NT2/D1 (cell line): ENCODE data around the gene CDH5.

Experiments
- DNase-seq: peaks from one replicate; pipeline ENCODE4 v3.0.0-alpha.2; 2011; ENCODE audit warnings: low read depth, low spot score
- H3K27me3 ChIP-seq: 2 replicates; pipeline ENCODE4 v1.6.0; 2011; ENCODE audit warnings: mild to moderate bottlenecking; ENCODE audit not compliant: insufficient read length, insufficient read depth
- H3K36me3 ChIP-seq: 2 replicates; pipeline ENCODE4 v1.6.1; 2011; ENCODE audit warnings: mild to moderate bottlenecking, low read length, mixed read lengths; ENCODE audit not compliant: insufficient read depth, insufficient read length
- H3K4me1 ChIP-seq: 2 replicates; pipeline ENCODE4 v1.5.1; 2011; ENCODE audit not compliant: insufficient read depth, insufficient read length
- H3K4me3 ChIP-seq: 2 replicates; pipeline ENCODE4 v1.5.1; 2011; ENCODE audit warnings: low read depth; ENCODE audit not compliant: insufficient read length
- H3K9ac ChIP-seq: 2 replicates; pipeline ENCODE4 v1.6.0; 2011; ENCODE audit warnings: low read depth; ENCODE audit not compliant: insufficient read length
- H3K9me3 ChIP-seq: 2 replicates; pipeline ENCODE4 v1.5.1; 2011; ENCODE audit warnings: mild to moderate bottlenecking, low read length; ENCODE audit not compliant: insufficient read depth
- SUZ12 ChIP-seq: IDR thresholded peaks from 2 replicates; pipeline ENCODE4 v1.6.1; 2011; ENCODE audit not compliant: insufficient read length, insufficient read depth; ENCODE audit errors: extremely low read depth
- YY1 ChIP-seq: IDR thresholded peaks from 2 replicates; pipeline ENCODE4 v1.6.1; 2011; ENCODE audit not compliant: insufficient read length, insufficient read depth
- ZNF274 ChIP-seq: IDR thresholded peaks from 2 replicates; pipeline ENCODE4 v1.6.1; 2011; ENCODE audit warnings: mild to moderate bottlenecking, low read depth, low read length

CDH5 gene

DNA sequence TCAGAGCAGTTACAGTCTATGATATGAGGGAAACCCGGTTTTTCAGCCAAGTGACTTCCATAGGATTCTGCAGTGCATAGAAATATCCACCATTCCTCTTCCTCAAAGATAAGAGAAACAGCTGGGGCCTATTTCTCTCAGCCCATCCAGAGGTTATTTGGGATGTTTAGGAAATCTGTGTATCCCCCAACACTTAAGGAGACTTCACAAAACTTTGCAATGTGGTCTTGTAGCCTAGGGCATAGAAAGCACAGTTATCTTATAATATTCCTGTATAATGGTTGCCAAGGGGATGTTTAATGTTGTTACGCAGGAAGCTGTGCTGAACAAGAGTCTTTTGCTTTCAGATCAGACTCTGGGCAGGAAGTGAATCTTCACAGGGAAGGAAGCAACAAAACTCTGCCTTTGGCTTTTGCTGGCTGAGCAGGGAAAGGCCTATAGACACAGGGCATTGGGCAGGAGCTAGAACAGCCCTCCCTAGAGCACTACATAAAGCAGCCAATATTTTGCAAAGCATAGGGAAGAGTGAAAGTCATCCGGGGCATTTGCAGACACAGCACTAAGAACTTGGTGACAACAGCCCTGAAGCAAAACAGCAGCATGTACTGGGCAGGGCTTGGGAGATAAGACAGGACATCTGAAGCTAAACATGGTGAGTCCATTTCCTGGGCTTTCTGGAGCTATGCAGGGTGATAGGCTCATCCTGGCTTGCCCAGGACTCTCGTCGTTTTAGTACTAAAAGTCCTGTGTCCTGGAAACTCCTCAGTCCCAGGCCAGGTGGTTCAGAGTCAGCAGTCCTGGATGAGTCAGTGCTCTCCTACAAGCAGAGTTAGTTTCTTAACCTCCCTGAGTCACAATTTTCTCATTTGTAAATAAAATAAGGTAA is 41.9 kb downstream of the CDH5 start:
- Histone ChIP-seq H3K27me3 (peaks cover 18% of the 10 kb centered on the region), H3K4me1 (peaks cover 6% of the 10 kb centered on the region), H3K36me3 (no peaks in the 10 kb centered on the region), H3K4me3 (no peak overlapping the region), H3K9me3 (peaks cover 35% of the 10 kb centered on the region; the same call in 1 of the 2 replicates), H3K9ac (peak overlapping the region; percentile 12)
- no peak for DNase-seq
- TF ChIP-seq ZNF274 (no peak), SUZ12 (no peak), YY1 (no peak)

DNA sequence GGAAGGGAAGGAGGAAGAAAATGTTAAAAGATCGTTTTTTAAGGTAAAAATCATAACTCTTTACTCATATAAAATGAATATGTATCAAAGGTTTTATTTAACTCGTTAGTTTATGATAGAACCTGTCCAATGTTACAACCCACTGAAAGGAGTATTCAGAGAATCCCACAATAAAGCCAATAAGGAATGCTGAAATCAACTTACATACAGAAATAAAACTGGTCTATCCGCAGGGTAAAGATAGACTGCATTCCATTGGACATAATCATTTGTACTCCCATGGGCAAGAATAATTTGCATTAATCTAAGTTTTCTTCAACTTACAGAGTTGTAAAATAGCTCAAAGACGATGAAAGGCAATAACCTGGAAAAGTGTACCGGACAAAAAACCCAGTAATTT is 42.7 kb downstream of the CDH5 start:
- Histone ChIP-seq H3K9ac (no peak overlapping the region), H3K4me3 (no peak overlapping the region)
- TF ChIP-seq SUZ12 = no peak
- TF ChIP-seq YY1 = no peak
- no peak for TF ChIP-seq ZNF274

DNA sequence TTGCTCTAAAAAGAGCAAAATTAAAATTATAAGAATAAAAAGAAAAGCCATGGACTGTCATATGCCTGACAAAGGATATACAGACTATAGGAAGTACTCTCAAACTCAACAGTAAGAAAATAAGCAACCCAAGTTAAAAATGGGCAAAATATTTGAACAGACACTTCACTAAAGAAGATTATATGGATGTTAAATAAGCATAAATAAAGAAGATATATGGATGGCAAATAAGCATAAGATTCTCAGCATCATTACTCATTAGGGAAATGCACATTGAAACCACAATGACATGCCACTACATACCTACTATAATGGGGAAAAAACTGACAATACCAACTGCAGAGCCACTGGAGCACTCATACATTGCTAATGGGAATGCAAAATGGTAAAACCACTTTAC is 45.7 kb downstream of the CDH5 start:
- DNase-seq = no peak
- 0 out of 2 replicates have a peak, but pooled peaks cover 25% of the 10 kb centered on the region for H3K9me3 ChIP-seq
- H3K9ac ChIP-seq = no peak overlapping the region
- no peaks in the 10 kb centered on the region for H3K27me3 ChIP-seq
- no peak overlapping the region for H3K4me3 ChIP-seq
- H3K4me1 ChIP-seq = peaks cover 3% of the 10 kb centered on the region
- no peak for TF ChIP-seq SUZ12
- no peak for TF ChIP-seq ZNF274
- no peak for TF ChIP-seq YY1
- H3K36me3 ChIP-seq = no peaks in the 10 kb centered on the region

More for the DNA sequence above, 42.7 kb downstream of the CDH5 start:
- H3K4me1 ChIP-seq = peaks cover 6% of the 10 kb centered on the region
- DNase-seq = no peak
- peaks cover 35% of the 10 kb centered on the region; the same call in 1 of the 2 replicates for H3K9me3 ChIP-seq
- peaks cover 18% of the 10 kb centered on the region for H3K27me3 ChIP-seq
- no peaks in the 10 kb centered on the region for H3K36me3 ChIP-seq

DNA sequence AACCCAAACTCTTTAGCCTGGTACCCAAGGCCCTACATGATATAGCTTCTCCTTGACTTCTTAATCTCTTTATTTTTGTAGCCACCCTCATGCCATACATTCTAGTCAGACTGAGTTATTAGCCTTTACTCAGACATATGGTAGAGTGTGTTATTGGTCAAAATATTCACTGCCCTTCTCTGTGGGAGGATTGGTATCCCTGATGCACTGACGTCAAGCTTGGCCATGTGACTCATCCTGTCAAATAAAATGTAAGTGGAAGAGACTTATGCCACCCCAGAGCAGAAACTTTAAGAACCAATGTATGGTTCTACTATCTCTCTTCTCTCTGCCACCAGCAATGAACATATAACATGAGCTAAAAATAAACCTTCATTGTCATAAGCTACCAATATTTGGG is 48.4 kb downstream of the CDH5 start:
- no peak for DNase-seq
- TF ChIP-seq ZNF274 (no peak), YY1 (no peak), SUZ12 (no peak)
- Histone ChIP-seq H3K4me3 (no peak overlapping the region), H3K36me3 (no peaks in the 10 kb centered on the region), H3K9ac (no peak overlapping the region), H3K4me1 (no peaks in the 10 kb centered on the region), H3K9me3 (0 out of 2 replicates have a peak, but pooled peaks cover 24% of the 10 kb centered on the region), H3K27me3 (no peaks in the 10 kb centered on the region)

DNA sequence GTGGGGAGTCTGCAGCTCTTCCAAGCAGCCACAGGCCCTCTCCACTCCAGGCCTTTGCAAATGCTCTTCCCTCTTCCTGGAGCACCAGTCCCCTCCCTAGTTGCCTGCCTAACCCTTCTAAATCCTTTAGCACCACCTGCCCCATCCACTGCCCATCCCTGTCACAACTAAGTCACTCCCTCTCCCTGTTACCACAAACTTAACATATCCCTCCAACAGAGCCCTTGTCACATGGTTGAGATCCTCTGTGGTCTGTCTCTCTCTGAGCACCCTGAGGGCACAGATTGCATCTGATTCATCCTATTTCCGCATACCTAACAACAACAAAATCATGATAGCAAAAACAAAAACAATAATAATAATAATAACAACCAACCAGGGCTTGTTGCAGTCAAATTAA is 49.6 kb downstream of the CDH5 start:
- H3K27me3 ChIP-seq = no peaks in the 10 kb centered on the region
- no peaks in the 10 kb centered on the region for H3K36me3 ChIP-seq
- H3K9me3 ChIP-seq = 0 out of 2 replicates have a peak, but pooled peaks cover 19% of the 10 kb centered on the region
- TF ChIP-seq YY1 = no peak
- TF ChIP-seq SUZ12 = no peak
- no peak for TF ChIP-seq ZNF274
- H3K4me3 ChIP-seq = no peak overlapping the region
- no peaks in the 10 kb centered on the region for H3K4me1 ChIP-seq
- no peak for DNase-seq
- no peak overlapping the region for H3K9ac ChIP-seq

DNA sequence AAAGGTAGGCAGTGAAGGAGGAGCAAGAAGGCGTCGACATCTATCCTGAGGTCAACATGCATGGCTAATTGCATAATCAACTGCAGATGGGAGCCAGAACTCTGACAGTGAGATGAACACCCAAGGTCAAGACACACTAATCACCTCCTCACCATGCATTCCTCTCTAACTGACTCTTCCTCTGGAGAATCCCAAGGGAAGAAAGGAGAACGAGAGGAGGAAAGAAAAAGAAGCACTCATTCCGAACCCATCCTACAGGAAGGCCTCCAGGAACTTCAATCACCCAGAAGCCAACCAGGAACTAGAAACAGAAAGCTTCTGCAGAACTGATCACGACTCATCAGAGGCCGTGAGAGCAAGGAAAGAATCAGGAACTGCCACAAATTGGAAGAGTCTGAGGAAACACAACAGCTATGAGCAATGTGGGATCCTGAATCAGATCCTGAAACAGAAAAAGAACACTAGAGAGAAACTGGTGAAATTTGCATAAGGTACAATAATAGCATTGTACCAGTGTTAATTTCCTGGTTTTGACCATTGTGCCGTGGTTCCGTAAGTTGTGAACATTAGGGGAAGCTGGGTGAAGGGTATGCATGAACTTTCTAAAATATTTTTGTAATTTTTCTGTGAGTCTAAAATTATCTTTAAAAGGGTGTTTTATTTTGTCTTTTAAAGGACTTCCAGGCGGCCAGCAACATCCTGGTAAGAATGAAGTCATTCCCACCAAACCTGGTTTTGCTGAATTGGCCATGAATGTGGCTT is 50.6 kb downstream of the CDH5 start:
- no peaks in the 10 kb centered on the region for H3K27me3 ChIP-seq
- DNase-seq = no peak

More for the DNA sequence above, 50.6 kb downstream of the CDH5 start:
- Histone ChIP-seq H3K9ac (no peak overlapping the region), H3K9me3 (0 out of 2 replicates have a peak, but pooled peaks cover 11% of the 10 kb centered on the region), H3K4me3 (no peak overlapping the region), H3K36me3 (no peaks in the 10 kb centered on the region), H3K4me1 (no peaks in the 10 kb centered on the region)
- TF ChIP-seq YY1 (no peak), SUZ12 (no peak), ZNF274 (no peak)
